GM19468 (cell line): ENCODE data around the gene FRA10AC1.
"Not testable (repeated sequence)": the region's sequence is repeated elsewhere in the genome, so short reads cannot be mapped to it uniquely, and the experiment has no call there.

Experiments
- ATAC-seq: cut with Tn5 transposase; IDR thresholded peaks from one replicate; pipeline ENCODE4 v1.9.1; 2021; ENCODE audit warnings: mild to moderate bottlenecking, moderate library complexity, moderate number of reproducible peaks; ENCODE audit not compliant: unreplicated experiment; ENCODE audit errors: extremely low read depth

Gene FRA10AC1

DNA sequence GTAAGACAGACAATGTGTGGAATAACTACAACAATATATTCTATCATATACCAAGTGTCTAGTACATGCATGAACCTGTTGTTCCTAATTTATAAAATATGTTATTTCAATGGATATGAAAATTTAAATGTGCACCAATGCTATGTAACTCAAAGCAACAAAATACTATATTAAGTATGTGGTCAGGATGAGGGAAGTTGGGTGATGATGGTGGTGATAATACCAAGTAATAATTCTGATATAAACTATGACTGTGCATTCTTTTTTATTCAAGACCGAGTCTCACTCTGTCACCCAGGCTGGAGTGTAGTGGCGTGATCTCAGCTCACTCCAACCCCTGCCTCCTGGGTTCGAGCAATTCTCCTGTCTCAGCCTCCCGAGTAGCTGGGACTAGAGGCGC is 2.1 kb upstream of the FRA10AC1 start:
- no peak for ATAC-seq

DNA sequence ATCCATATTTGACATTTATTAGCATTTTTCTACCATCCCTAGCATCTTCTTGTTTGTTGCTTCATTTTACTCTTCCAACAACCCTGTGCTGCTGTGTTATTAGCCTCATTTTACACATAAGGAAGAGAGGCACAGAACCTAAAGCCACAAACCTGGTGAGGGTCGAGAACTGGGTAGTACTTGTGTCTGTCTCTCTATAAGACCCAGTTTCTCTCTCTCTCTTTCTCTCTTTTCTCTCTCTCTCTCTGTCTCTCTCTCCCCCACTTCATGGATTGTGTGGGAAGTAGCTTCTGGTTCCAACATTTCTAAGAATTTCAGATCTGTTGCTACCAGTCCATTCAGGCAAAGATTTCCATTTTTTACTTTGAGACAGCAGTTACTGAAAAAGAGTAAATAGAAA is 1.4 kb upstream of the FRA10AC1 start:
- no peak for ATAC-seq

- ATAC-seq: no peak
These were observed 674 bp upstream of the FRA10AC1 start for GRCh38 chr10:93703066-93703465.

DNA sequence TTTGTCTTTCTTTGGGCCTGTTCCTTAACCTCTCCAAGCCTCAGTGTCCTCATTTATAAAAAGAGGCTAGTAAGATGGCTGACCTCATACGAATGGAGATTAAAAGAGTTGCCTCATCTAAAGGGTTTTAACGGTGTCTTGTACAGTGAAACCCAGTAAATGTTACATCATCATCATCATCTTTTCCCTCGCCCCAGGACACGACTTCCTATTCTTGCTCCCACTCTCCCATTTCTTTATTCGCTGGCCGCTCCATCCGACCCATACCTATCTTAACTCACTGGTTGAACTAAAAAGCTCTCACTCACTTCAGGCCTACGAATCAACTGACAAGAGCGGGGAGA is 554 bp downstream of the FRA10AC1 start:
- no peak for ATAC-seq

DNA sequence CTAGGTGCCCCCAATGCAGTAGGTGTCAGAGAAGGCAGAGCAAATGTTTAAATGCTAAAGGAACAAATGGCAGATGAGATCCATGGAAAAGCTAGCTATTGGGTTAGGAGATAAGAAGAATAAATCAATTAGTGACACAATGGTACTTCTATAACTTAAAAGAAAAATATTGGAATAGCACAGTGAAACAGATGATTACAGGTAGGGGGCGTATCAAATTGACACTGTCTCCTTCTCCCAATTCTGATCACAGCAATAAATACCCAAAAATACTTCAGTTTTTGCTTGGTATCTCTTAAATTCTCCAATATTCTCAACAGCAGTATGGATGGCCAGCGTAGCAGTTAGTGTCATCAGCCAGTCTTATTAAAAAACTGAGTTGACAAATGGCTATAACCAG is 5.2 kb downstream of the FRA10AC1 start:
- no peak for ATAC-seq

- not testable (repeated sequence) for ATAC-seq
These were observed 5.8 kb downstream of the FRA10AC1 start for GRCh38 chr10:93696582-93696981.

- no peak for ATAC-seq
These were observed 6.7 kb downstream of the FRA10AC1 start for GRCh38 chr10:93695740-93696139.

GRCh38 chr10:93687737-93688136 is 14.7 kb downstream of the FRA10AC1 start:
- ATAC-seq: no peak

DNA sequence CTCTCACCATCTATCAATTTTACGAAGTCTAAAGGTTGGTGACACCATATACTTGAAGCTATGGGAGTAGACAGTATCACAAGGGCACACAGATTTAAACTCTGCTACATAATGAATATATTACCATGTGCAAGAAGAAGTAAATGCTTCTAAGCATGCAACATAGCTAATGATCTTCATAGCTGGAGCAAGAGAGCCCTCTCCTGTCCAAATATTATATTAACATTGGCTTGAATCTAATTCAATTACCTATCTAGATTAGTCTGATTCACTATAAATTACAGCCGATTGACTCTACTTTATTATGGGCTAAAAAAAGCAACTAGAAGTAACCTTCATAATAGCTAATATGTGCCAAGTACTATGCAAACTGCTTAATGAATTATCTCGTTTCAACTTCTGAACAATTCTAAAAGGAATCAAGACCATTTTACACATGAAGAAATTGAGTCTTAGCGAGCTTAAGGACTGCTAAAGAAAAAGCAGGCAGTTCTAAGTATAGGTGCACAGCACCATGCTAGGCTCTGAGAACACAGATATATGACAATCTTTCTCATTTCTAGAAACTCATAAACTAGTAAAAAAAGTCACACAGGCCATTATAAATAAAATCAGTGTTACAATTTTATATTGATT is 21.9 kb downstream of the FRA10AC1 start:
- ATAC-seq: no peak

GRCh38 chr10:93678805-93679587 is 23.4 kb downstream of the FRA10AC1 start:
- no peak for ATAC-seq

- no peak for ATAC-seq
These were observed 24.0 kb downstream of the FRA10AC1 start for GRCh38 chr10:93678386-93678785.

GRCh38 chr10:93673791-93674190 is 28.6 kb downstream of the FRA10AC1 start:
- ATAC-seq: no peak

- ATAC-seq: no peak
These were observed 29.5 kb downstream of the FRA10AC1 start for GRCh38 chr10:93672890-93673289.

- ATAC-seq: no peak
These were observed 30.2 kb downstream of the FRA10AC1 start for GRCh38 chr10:93672022-93672678.

DNA sequence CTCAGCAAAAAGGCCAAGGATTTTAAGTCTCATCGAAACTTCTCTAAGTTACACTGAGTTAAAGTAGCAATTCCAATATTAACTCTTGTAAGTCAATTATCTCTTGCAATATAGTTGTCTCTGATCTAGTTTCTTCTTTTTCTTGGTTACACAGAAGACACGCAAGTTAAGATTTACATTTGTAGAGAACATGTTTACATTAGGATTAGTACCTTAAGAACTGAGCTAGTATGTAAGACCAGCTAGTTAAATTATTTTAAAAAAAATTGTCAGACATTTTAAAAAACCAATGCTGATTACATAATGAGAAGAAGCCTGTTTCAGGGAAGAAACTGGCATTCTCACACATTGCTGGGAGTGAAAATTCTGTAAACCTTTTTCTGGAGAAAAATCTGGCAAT is 31.4 kb downstream of the FRA10AC1 start:
- no peak for ATAC-seq

DNA sequence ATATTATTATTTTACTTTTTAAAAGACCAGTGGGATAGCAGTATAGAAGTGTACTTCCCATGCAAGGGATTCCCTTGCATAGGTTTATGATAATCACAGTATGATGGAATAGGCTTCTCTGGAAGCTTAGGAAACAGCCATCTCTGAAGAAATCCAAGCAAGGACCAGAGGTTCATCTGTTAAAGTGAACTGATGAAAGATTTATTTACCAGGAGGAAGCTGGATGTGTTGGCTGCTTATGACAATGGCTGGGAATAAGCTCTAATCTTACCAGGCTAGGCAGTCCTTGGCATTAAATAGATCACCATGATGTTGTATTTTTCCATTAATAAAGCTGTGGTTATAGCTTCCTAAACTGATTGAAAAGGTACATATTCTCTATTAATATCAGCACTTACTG is 32.0 kb downstream of the FRA10AC1 start:
- no peak for ATAC-seq

DNA sequence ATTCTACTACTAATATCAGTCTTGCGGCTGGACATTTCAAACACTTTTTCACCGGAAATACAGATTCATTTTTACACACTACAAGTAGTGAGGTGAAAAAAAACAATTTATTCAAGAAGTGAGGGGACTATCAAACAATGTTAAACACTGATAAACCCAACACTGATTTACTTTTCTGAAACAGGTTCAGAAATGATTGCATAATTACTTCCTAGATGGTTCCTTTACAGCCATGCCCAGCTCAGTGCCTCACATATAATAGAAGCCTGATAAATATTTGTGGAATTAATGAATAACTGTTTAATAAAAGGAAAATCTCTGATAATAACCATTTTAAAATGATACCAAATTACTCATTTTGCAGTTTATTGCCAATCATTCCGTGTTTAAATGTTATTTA is 34.6 kb downstream of the FRA10AC1 start:
- no peak for ATAC-seq

DNA sequence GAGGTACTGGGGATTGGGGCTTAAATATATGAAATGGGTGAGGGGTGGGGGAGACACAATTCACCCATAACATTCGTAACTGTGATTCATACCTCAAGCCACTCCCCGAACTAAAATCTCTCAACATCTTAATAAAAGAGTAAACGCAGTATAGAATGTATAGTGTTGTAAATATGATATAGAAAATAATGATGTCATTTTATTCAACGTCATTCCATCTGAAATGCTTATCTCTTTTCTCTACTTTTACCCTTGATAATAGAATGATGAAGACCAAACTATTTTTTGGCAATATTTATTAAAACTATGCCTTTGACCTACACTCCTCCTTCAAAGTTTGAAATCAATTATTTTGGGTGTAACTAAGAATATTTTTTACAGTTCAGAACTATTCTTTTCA is 36.4 kb downstream of the FRA10AC1 start:
- ATAC-seq: no peak

GRCh38 chr10:93657757-93658156 is 44.6 kb downstream of the FRA10AC1 start:
- no peak for ATAC-seq

- no peak for ATAC-seq
These were observed 46.2 kb downstream of the FRA10AC1 start for GRCh38 chr10:93656155-93656554.

GRCh38 chr10:93654201-93654600 is 48.2 kb downstream of the FRA10AC1 start:
- no peak for ATAC-seq
